OCI-LY3 (cell line): Measurements from ENCODE around the gene FAM90A26.
"Not testable (repeated sequence)": the region's sequence is repeated elsewhere in the genome, so short reads cannot be mapped to it uniquely, and the experiment has no call there.

ENCODE experiments used
- EZH2phosphoT487 ChIP-seq: fragments of 200-600 bp; shearing (Covaris generic); IDR thresholded peaks from 2 replicates; pipeline ENCODE4 v1.6.1; 2018; ENCODE audit warnings: antibody characterized with exemption, mixed run types, low read depth
- TF ChIP-seq, protein P1 (sequence below): fragments of 200-600, 300-600 bp; sonication (generic); IDR thresholded peaks from 2 replicates; pipeline ENCODE4 v1.5.1; 2014; ENCODE audit warnings: antibody characterized with exemption, low read length, low read depth

DNA sequence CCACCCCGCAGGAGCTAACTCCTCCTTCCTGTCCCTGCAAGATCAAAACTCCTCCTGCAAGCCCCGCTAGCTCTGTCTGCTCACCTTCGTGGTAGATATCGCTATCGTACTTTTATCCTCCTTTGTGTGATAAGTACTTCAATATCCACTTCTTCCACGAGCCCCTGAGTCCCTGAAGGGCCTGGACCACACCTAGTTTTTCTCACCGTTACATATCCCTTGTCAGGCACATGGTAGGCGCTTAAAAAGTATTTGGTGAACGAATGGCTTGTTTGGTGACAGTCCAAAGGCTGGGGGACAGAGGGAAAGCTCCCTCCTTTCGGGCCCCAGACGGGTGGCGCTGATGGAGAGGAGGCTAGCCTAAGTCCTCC is 18.4 kb upstream of the FAM90A26 start:
- TF ChIP-seq, protein P1, sequence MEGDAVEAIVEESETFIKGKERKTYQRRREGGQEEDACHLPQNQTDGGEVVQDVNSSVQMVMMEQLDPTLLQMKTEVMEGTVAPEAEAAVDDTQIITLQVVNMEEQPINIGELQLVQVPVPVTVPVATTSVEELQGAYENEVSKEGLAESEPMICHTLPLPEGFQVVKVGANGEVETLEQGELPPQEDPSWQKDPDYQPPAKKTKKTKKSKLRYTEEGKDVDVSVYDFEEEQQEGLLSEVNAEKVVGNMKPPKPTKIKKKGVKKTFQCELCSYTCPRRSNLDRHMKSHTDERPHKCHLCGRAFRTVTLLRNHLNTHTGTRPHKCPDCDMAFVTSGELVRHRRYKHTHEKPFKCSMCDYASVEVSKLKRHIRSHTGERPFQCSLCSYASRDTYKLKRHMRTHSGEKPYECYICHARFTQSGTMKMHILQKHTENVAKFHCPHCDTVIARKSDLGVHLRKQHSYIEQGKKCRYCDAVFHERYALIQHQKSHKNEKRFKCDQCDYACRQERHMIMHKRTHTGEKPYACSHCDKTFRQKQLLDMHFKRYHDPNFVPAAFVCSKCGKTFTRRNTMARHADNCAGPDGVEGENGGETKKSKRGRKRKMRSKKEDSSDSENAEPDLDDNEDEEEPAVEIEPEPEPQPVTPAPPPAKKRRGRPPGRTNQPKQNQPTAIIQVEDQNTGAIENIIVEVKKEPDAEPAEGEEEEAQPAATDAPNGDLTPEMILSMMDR: not testable (repeated sequence)
- not testable (repeated sequence) for TF ChIP-seq EZH2phosphoT487
